ENCODE data around the gene ZDHHC14.
A peak's percentile ranks its signal among the peaks of the same experiment; 100 is the strongest.
"Not testable (repeated sequence)": the region's sequence is repeated elsewhere in the genome, so short reads cannot be mapped to it uniquely, and the experiment has no call there.

Gene ZDHHC14

GRCh38 chr6:157380779-157381561 lies at the start of gene ZDHHC14:
TSS of gene ZDHHC14 (plus strand) at chr6:157381190.
- DNase-seq: peak; percentile 88

DNA sequence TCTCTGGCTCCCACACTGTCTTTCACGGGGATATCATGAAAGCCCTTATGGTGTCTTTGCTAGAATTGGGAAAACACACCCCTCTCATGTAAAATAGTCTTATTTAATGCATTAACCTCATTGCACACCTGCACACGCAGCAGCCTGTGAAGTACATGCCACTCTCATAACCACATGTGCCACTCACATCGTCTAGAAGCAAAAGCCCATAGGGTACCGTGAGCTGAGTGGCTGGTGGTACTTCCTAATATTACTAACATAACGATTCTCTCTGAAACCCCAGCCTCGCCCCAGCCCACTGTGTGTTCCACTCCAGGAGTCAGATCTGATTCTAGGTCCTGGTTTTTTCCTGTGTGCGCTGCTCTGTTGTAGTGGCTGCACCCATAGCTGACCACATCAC lies 48.2 kb upstream of the ZDHHC14 start:
- no peak for DNase-seq

DNA sequence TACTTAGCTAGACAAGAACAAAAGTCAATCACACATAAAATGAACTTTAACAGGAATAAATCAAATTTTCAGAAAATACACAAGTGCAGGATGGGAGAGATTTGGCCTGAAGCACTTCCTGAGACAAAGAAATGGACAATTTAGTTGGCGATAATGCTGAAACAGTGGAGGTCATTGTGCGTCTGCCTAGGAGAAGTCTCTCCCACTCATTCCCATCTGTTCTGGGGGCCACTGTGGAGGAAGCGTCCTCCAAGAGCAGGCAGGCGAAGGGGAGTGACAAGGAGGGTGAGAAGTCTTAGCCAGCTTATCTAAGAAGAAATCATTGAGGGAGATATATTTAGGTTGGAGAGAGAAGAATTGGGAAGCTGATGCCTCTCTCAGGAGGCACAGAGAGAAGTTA lies 47.5 kb upstream of the ZDHHC14 start:
- no peak for DNase-seq

DNA sequence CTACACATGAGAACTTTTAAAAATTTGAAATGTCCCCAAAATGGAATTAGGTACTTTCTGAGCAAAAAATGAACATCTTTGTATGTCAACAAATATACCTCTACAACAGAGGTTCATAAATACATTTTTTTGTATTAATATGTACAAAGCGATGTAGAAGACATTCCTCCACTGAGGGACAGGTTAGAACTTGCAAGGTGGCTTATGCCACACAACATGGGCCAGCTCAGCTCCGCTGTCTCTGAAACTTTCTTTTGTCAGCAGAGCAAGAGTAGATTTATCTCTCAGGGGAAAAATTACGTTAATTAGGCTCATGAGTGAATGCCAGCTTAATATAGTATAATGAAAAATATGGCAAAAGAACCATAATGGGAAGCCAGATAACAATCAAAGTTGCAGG lies 47.0 kb upstream of the ZDHHC14 start:
- no peak for DNase-seq

GRCh38 chr6:157335829-157336228 lies 45.2 kb upstream of the ZDHHC14 start:
- DNase-seq: no peak

DNA sequence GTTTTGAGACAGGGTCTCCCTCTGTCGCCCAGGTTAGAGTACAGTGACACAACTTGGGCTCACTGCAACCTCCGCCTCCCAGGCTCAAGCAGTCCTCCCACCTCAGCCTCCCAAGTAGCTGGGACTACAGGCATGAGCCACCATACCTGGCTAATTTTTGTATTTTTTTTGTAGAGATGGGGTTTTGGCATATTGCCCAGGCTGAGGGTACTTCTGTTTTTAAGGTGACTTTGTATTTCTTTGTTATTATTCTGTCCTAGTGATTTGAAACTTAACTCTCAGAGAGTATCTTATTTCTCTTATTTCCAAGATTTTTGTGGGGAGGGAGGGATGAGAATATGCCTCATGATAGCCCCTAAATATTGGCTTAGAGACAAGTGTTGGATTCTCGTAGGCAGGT lies 43.7 kb upstream of the ZDHHC14 start:
- not testable (repeated sequence) for DNase-seq

DNA sequence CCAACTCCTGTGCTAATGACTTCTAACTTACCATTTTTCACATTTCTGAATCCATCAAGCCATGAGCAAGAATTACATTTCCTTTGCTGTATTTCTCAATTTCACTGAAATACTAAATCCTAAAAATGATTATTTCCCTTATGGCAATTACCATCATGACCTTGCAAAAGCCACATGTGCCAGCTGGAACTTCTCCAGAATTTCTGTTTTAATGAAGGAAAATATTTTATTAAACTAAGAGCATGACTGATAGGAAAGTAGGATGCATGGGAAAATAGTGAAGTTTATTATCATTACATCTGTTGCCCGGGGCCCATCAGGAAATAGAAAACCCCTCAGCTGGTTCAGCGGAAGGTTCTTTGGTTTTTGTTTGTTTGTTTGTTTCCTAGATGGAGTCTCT lies 43.2 kb upstream of the ZDHHC14 start:
- DNase-seq: no peak

- DNase-seq: no peak
Measured at GRCh38 chr6:157339432-157339831, 41.6 kb upstream of the ZDHHC14 start.

GRCh38 chr6:157343732-157344131 lies 37.3 kb upstream of the ZDHHC14 start:
- no peak for DNase-seq

- DNase-seq: no peak
Measured at GRCh38 chr6:157346373-157346772, 34.6 kb upstream of the ZDHHC14 start.

GRCh38 chr6:157358287-157358686 lies 22.7 kb upstream of the ZDHHC14 start:
- DNase-seq: no peak

DNA sequence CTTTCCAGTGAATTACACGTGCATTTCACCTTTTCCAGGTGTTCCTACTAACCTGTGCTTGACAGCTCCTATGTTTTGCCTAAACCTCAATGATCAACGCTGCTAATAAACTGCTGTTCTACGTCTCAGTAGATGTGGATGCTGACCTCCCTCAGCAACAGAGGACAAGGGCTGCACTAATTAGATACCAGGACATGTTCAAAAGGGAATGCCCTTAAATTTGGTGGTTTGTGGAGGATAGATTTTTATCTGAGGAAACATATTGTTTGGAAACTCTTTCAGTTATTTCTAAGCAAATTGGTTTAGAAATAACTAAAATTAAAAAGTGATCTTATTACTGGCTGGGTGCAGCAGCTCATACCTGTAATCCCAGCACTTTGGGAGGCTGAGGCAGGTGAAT lies 19.1 kb upstream of the ZDHHC14 start:
- DNase-seq: no peak

GRCh38 chr6:157364705-157365104 lies 16.3 kb upstream of the ZDHHC14 start:
- DNase-seq: no peak

DNA sequence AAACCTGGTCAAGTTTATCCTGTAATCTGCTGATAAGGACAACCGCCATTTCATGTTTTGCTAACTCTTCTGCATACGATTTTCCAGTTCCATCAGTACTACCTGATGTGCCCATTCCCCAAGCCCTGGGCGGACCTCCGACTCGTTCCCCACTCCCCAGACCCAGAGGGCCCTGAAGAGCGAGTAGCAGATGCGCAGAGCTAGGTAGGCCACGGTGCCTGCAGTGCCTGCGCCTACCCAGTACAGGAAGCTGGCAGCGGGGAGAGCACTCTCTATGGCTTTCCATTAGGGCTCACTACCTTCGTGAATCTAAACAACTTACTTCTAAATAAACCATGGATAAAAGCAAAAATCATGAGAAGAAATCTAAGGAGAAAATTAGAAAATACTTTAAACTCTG lies 14.3 kb upstream of the ZDHHC14 start:
- DNase-seq: no peak

DNA sequence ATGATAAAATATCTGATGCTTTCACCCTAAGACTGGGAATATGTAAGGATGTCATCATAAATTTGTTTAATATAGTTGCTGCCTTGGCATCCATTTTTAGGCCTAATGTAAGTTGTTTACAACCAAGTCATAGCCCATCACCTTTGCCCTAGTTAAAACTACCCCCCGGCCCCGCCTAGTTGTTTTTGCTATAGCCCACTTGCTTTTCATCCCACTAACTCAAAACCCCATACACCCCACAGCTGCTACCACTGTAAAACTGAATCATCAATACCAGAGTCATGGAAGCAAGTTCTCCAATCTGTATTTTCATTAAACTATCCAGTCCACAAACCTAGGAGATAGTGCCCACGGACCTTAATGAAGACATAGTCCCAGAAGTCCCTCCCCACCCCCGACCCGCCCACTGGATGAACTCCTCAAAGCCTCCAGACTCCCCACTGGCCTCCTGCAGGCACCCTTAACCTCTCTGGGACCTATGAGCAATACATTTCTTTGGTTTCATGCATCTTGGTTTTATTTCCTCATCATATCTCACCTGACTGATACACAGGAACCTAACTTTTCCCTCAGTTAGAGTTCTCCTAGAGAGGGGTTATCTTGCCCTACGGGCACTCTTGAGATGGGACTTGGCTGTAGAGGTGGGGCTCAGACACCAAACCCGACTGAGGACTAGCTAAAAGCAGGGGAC lies 12.5 kb upstream of the ZDHHC14 start:
- no peak for DNase-seq

DNA sequence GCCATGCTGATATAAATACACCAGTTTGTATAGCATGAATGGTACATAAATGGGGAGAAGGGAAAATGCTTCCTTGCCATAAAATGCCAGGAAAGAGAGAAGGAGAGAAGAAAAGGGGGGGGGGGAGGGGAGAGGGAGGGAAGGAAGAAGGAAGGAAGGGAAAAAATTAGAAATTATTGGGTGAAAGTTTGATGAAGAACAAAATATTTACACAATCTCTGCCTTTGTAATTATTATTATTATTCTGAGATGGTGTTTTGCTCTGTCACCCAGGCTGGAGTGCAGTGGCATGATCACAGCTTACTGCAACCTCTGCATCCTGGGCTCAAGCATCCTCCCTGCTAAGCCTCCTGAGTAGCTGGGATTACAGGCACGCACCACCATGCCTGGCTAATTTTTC lies 10.2 kb upstream of the ZDHHC14 start:
- DNase-seq: no peak

GRCh38 chr6:157372501-157373280 lies 8.3 kb upstream of the ZDHHC14 start:
- no peak for DNase-seq

DNA sequence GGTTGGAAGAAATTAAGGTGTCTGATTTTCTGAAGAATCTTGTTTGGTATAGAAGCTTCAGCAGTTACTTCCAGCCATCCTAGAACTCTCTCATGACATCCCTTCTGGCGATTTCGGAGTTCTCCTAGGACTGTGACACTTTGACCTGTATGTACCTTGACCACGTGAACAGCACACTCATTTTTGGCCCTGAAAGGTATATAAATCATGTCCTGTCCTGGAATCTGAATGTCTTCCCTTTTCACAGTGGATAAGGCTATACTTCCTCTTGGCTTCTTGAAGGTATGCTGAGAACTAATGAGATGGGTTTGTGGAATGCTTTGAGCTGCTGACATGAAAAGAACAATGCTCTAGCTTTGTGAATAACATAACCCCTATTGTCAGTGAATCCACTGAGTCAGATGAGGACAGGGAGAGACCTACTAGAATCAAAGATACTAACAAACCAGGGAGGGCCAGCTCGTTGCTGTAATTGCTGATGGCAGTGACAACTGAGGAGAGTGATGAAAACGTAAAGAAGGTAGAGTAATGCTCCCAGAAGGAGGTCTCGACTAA lies 6.0 kb upstream of the ZDHHC14 start:
- no peak for DNase-seq

GRCh38 chr6:157376241-157376640 lies 4.7 kb upstream of the ZDHHC14 start:
- no peak for DNase-seq

DNA sequence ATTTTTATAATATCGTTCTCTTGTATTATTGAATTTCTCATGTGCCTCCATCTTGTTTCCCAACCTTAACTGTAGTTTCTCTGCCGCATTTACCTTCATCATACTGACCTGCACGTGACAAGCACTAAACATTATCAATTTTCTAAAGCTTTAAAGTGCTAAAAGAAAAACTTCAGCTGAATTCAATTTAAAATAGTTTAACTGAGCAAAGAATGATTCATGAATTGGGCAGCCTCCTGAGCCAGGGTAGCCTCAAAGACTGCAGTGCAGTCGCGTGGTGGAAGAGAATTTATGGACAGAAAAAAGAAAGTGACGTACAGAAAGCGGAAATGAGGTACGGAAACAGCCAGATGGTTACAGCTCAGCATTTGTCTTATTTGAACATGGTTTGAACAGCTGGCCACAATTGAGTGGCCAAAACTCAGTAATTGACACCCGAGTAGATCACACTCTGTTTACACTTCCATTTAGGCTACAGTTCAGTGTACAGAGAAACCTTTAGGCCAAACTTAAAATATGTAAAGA lies 4.2 kb upstream of the ZDHHC14 start:
- DNase-seq: no peak

GRCh38 chr6:157379656-157380457 lies 1.1 kb upstream of the ZDHHC14 start:
- DNase-seq: peak; percentile 85

- DNase-seq: no peak
Measured at GRCh38 chr6:157380458-157380778, 572 bp upstream of the ZDHHC14 start.

Measured in GDM1 (cell line).